SK-N-SH (cell line): Measurements from ENCODE around the gene NRF1. TPM values are rescaled to one million over a fixed set of nuclear protein-coding genes. Genes with fewer than 3 reads are reported as not detected.

ENCODE experiments used
- CTCF ChIA-PET: fragments of 300-600, 350-600 bp; formaldehyde crosslinking; extraction: SDS; loops from one replicate; lab custom pipeline; 2021; lab: Yijun Ruan, JAX
- POLR2A ChIA-PET: fragments of 350-600 bp; sonication (Branson Sonifier 250); formaldehyde crosslinking; extraction: SDS; loops from one replicate; lab custom pipeline; 2020; ENCODE audit warnings: antibody characterized with exemption, inconsistent platforms; lab: Yijun Ruan, JAX
- DNase-seq: peaks from one replicate; pipeline ENCODE4 v3.0.0; 2012
- H2AFZ ChIP-seq: fragments of 200-600 bp; sonication (generic); 2 replicates; pipeline ENCODE4 v1.8.1; 2016; ENCODE audit warnings: antibody characterized with exemption, mild to moderate bottlenecking, low read depth
- H3F3A ChIP-seq: fragments of 200-600 bp; sonication (generic); replicated peaks from 2 replicates; pipeline ENCODE3; 2016; ENCODE audit warnings: antibody characterized with exemption, mild to moderate bottlenecking; ENCODE audit not compliant: insufficient read depth
- H3K27ac ChIP-seq, 2 experiments: fragments of 200-500 bp in 1 of 2; fragments of 200-600 bp in 1 of 2; sonication (Bioruptor generic) in 1 of 2; sonication (generic), shearing (Covaris generic) in 1 of 2; 2 replicates each; pipeline versions ENCODE4 v1.5.1 to v1.6.1; 2014 to 2016; ENCODE audit warnings: low read depth in 2 of 2, inconsistent platforms in 1 of 2, low read length in 1 of 2, mild to moderate bottlenecking in 1 of 2, mixed read lengths in 1 of 2
- H3K27me3 ChIP-seq: fragments of 200-600 bp; sonication (generic), shearing (Covaris generic); 2 replicates; pipeline ENCODE4 v1.6.1; 2016; ENCODE audit warnings: mixed run types; ENCODE audit not compliant: insufficient read depth
- H3K36me3 ChIP-seq, 2 experiments: fragments of 200-500 bp in 1 of 2; fragments of 200-600 bp in 1 of 2; sonication (Bioruptor generic) in 1 of 2; sonication (generic) in 1 of 2; replicated peaks in 1 of 2; 2 replicates each; pipeline versions ENCODE3 to v1.5.1; 2014 to 2016; ENCODE audit warnings: low read length in 1 of 2, mild to moderate bottlenecking in 1 of 2; ENCODE audit not compliant: insufficient read depth in 2 of 2, control insufficient read depth in 1 of 2
- H3K4me1 ChIP-seq, 2 experiments: fragments of 200-500 bp in 1 of 2; fragments of 200-600 bp in 1 of 2; sonication (Bioruptor generic) in 1 of 2; sonication (generic), shearing (Covaris generic) in 1 of 2; 2 replicates each; pipeline versions ENCODE4 v1.5.1 to v1.6.1; 2014 to 2016; ENCODE audit warnings: low read depth in 1 of 2, low read length in 1 of 2, mixed run types in 1 of 2; ENCODE audit not compliant: insufficient read depth in 2 of 2, control insufficient read depth in 1 of 2
- H3K4me2 ChIP-seq: fragments of 200-600 bp; sonication (generic), shearing (Covaris generic); 2 replicates; pipeline ENCODE4 v1.6.1; 2017; ENCODE audit warnings: mixed run types
- H3K4me3 ChIP-seq, 2 experiments: fragments of 200-500 bp in 1 of 2; fragments of 200-600 bp in 1 of 2; sonication (Bioruptor generic) in 1 of 2; sonication (generic), shearing (Covaris generic) in 1 of 2; 2 replicates each; pipeline versions ENCODE4 v1.5.1 to v1.8.1; 2014 to 2016; ENCODE audit warnings: low read depth in 2 of 2, inconsistent platforms in 1 of 2, low read length in 1 of 2, mild to moderate bottlenecking in 1 of 2, mixed read lengths in 1 of 2, moderate library complexity in 1 of 2
- H3K79me2 ChIP-seq: fragments of 200-600 bp; sonication (generic); 2 replicates; pipeline ENCODE4 v1.8.1; 2017; ENCODE audit warnings: mild to moderate bottlenecking; ENCODE audit not compliant: insufficient read depth
- H3K9ac ChIP-seq: fragments of 200-600 bp; sonication (generic); 2 replicates; pipeline ENCODE4 v1.6.1; 2017; ENCODE audit warnings: mixed run types
- H3K9me2 ChIP-seq: fragments of 200-600 bp; sonication (generic); 2 replicates; pipeline ENCODE4 v1.6.1; 2017; ENCODE audit warnings: mixed run types
- H3K9me3 ChIP-seq: fragments of 200-600 bp; sonication (generic); 2 replicates; pipeline ENCODE4 v1.6.1; 2017; ENCODE audit warnings: mixed run types, mild to moderate bottlenecking, moderate library complexity
- H4K20me1 ChIP-seq: fragments of 200-600 bp; sonication (generic); 2 replicates; pipeline ENCODE4 v1.6.1; 2017; ENCODE audit warnings: mild to moderate bottlenecking, mixed run types; ENCODE audit not compliant: insufficient read depth
- EZH2phosphoT487 ChIP-seq: fragments of 200-600 bp; sonication (generic); IDR thresholded peaks from 2 replicates; pipeline ENCODE4 v1.6.1; 2017; ENCODE audit warnings: low read depth, mixed run types, mild to moderate bottlenecking, antibody characterized with exemption, moderate library complexity, borderline replicate concordance
- FOSL2 ChIP-seq: IDR thresholded peaks from 2 replicates; pipeline ENCODE4 v1.4.0; 2012; ENCODE audit warnings: low read depth, mild to moderate bottlenecking, moderate library complexity, borderline replicate concordance
- FOXJ3 ChIP-seq: sonication (generic); formaldehyde crosslinking; IDR thresholded peaks from 2 replicates; pipeline ENCODE4 v1.5.1; 2020; ENCODE audit warnings: mild to moderate bottlenecking, missing genetic modification reagents
- FOXM1 ChIP-seq: IDR thresholded peaks from 2 replicates; pipeline ENCODE4 v1.4.0; 2012; ENCODE audit warnings: low read depth, mild to moderate bottlenecking
- JUND ChIP-seq: IDR thresholded peaks from 2 replicates; pipeline ENCODE4 v1.4.0; 2012
- MEF2A ChIP-seq: IDR thresholded peaks from 2 replicates; pipeline ENCODE4 v1.4.0; 2012; ENCODE audit warnings: low read depth, borderline replicate concordance
- MXI1 ChIP-seq: IDR thresholded peaks from 2 replicates; pipeline ENCODE4 v1.6.1; 2012; ENCODE audit warnings: mild to moderate bottlenecking, low read depth, low read length, improper control_type of control experiment
- POLR2AphosphoS5 ChIP-seq: IDR thresholded peaks from 2 replicates; pipeline ENCODE4 v1.6.1; 2012; ENCODE audit warnings: low read depth, low read length
- RAD21 ChIP-seq: IDR thresholded peaks from 2 replicates; pipeline ENCODE4 v1.6.1; 2012; ENCODE audit warnings: mild to moderate bottlenecking, low read length
- RCOR1 ChIP-seq: fragments of 150-350 bp; IDR thresholded peaks from 2 replicates; pipeline ENCODE4 v1.6.1; 2017; ENCODE audit warnings: antibody characterized with exemption, low read length
- RFX5 ChIP-seq: IDR thresholded peaks from 2 replicates; pipeline ENCODE4 v1.6.1; 2012; ENCODE audit warnings: mild to moderate bottlenecking, improper control_type of control experiment, low read length
- SMC3 ChIP-seq: IDR thresholded peaks from 2 replicates; pipeline ENCODE4 v1.6.1; 2012; ENCODE audit warnings: low read depth, low read length, improper control_type of control experiment
- TEAD4 ChIP-seq: IDR thresholded peaks from 2 replicates; pipeline ENCODE4 v1.4.0; 2012; ENCODE audit warnings: mild to moderate bottlenecking, borderline replicate concordance; ENCODE audit not compliant: insufficient read depth
- polyA plus RNA-seq, 3 experiments: library from polyadenylated mRNA; depleted of rRNA; stranded (reverse); fragments of >200 nt; gene quantifications; 2 replicates each; pipeline ENCODE4 v1.2.3, GENCODE V29; 2012
- TF ChIP-seq, protein P1 (sequence below): IDR thresholded peaks from 2 replicates; pipeline ENCODE4; 2012
- TF ChIP-seq, protein P2 (sequence below): IDR thresholded peaks from 2 replicates; pipeline ENCODE4 v1.6.1; 2012; ENCODE audit warnings: mild to moderate bottlenecking, low read depth, low read length, moderate library complexity
- TF ChIP-seq, protein P3 (sequence below): fragments of 150-350 bp; IDR thresholded peaks from 2 replicates; pipeline ENCODE4 v1.6.1; 2017; ENCODE audit warnings: antibody characterized with exemption, low read length, low read depth, borderline replicate concordance

NRF1 gene
- polyA plus RNA-seq, 1 of the 3 experiments (the other 2 are of a cell fraction), result 10.9 TPM

DNA sequence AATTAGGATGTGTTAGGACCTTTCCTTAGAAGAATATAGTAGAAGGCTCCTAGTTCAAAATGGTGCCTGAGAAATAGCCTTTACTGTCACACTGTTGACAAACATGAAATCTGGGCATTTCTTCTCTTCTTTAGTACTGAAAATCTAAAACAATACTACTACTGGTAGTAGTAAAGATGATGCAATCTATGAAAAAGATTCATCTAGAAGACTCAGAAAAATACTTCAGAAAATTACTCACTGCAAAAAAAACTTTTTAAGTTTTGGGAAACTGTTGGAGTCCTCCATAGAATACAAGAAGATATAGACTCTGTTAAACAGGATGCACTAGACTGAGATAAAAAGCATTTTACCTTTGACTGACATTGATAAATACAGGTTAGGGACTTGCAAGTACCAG is 67.1 kb downstream of the NRF1 start:
- POLR2A ChIA-PET, result no interaction called here
- Histone ChIP-seq H3K36me3 (peaks cover 14 to 43% of the 10 kb centered on the region in 2 experiments), H3K4me1 (no peaks in the 10 kb centered on the region), H3K4me2 (no peak overlapping the region), H3K9ac (no peak overlapping the region), H2AFZ (no peak overlapping the region), H3K27me3 (no peaks in the 10 kb centered on the region), H3K9me3 (peaks cover 13% of the 10 kb centered on the region; the same call in 1 of the 2 replicates), H3K27ac (no peak overlapping the region), H3K9me2 (no peaks in the 10 kb centered on the region), H3K79me2 (no peaks in the 10 kb centered on the region), H4K20me1 (no peaks in the 10 kb centered on the region), H3K4me3 (no peak overlapping the region)
- DNase-seq, result no peak
- CTCF ChIA-PET, result interaction anchor here (1.3 kb wide), 1 partner anchor 14 kb away, joined by 5 read pairs; no protein-coding TSS in a partner anchor
- TF ChIP-seq MEF2A (no peak), SMC3 (no peak), RCOR1 (no peak), FOXM1 (no peak), TEAD4 (no peak), FOXJ3 (no peak), FOSL2 (no peak), POLR2AphosphoS5 (no peak), EZH2phosphoT487 (no peak), JUND (no peak), RAD21 (no peak), RFX5 (no peak), MXI1 (no peak)
- TF ChIP-seq, protein P1, sequence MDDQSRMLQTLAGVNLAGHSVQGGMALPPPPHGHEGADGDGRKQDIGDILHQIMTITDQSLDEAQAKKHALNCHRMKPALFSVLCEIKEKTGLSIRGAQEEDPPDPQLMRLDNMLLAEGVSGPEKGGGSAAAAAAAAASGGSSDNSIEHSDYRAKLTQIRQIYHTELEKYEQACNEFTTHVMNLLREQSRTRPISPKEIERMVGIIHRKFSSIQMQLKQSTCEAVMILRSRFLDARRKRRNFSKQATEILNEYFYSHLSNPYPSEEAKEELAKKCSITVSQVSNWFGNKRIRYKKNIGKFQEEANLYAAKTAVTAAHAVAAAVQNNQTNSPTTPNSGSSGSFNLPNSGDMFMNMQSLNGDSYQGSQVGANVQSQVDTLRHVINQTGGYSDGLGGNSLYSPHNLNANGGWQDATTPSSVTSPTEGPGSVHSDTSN, result no peak
- TF ChIP-seq, protein P2, sequence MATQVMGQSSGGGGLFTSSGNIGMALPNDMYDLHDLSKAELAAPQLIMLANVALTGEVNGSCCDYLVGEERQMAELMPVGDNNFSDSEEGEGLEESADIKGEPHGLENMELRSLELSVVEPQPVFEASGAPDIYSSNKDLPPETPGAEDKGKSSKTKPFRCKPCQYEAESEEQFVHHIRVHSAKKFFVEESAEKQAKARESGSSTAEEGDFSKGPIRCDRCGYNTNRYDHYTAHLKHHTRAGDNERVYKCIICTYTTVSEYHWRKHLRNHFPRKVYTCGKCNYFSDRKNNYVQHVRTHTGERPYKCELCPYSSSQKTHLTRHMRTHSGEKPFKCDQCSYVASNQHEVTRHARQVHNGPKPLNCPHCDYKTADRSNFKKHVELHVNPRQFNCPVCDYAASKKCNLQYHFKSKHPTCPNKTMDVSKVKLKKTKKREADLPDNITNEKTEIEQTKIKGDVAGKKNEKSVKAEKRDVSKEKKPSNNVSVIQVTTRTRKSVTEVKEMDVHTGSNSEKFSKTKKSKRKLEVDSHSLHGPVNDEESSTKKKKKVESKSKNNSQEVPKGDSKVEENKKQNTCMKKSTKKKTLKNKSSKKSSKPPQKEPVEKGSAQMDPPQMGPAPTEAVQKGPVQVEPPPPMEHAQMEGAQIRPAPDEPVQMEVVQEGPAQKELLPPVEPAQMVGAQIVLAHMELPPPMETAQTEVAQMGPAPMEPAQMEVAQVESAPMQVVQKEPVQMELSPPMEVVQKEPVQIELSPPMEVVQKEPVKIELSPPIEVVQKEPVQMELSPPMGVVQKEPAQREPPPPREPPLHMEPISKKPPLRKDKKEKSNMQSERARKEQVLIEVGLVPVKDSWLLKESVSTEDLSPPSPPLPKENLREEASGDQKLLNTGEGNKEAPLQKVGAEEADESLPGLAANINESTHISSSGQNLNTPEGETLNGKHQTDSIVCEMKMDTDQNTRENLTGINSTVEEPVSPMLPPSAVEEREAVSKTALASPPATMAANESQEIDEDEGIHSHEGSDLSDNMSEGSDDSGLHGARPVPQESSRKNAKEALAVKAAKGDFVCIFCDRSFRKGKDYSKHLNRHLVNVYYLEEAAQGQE, result no peak
- TF ChIP-seq, protein P3, sequence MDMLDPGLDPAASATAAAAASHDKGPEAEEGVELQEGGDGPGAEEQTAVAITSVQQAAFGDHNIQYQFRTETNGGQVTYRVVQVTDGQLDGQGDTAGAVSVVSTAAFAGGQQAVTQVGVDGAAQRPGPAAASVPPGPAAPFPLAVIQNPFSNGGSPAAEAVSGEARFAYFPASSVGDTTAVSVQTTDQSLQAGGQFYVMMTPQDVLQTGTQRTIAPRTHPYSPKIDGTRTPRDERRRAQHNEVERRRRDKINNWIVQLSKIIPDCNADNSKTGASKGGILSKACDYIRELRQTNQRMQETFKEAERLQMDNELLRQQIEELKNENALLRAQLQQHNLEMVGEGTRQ, result no peak
- TF ChIP-seq, all 33 proteins: peak for 0
- H3F3A ChIP-seq, result peaks cover under 1% of the 10 kb centered on the region
